Activated CD8-positive, alpha-beta T cell treated with anti-CD3 and anti-CD28 coated beads, Interleukin-2, amount 10 ng/mL, durations not matched to agents 7 days and 5 days (primary cell): ENCODE data around the gene PPP4R3C. TPM values are rescaled to one million over a fixed set of nuclear protein-coding genes. Genes with fewer than 3 reads are reported as not detected.

Experiments
- ATAC-seq: fragments of 150-1000 bp; cut with Tn5 transposase; one replicate; pipeline ENCODE4 v1.10.0; 2021; ENCODE audit warnings: moderate library complexity
- CTCF ChIA-PET: fragments of 350-600 bp; sonication (Branson Sonifier 250); formaldehyde crosslinking; loops from one replicate; lab custom pipeline; 2021; ENCODE audit warnings: antibody characterized with exemption; lab: Charles Lee
- POLR2A ChIA-PET: fragments of 350-600 bp; sonication (Branson Sonifier 250); formaldehyde crosslinking; loops from one replicate; lab custom pipeline; 2021; ENCODE audit warnings: antibody characterized with exemption; lab: Charles Lee
- DNase-seq: peaks from one replicate; pipeline ENCODE4 v3.0.0-alpha.2; 2020
- H3K27ac Mint-ChIP-seq: one replicate; pipeline ENCODE4 v1.8.0; 2021; ENCODE audit warnings: mild to moderate bottlenecking, mixed read lengths
- H3K27me3 Mint-ChIP-seq: one replicate; pipeline ENCODE4 v1.8.0; 2021; ENCODE audit warnings: low read depth, mixed read lengths
- H3K36me3 Mint-ChIP-seq: one replicate; pipeline ENCODE4 v1.8.0; 2021; ENCODE audit warnings: low read depth, mixed read lengths
- H3K4me1 Mint-ChIP-seq: one replicate; pipeline ENCODE4 v1.8.0; 2021; ENCODE audit warnings: low read depth, mixed read lengths
- H3K4me3 Mint-ChIP-seq: one replicate; pipeline ENCODE4 v1.8.0; 2021; ENCODE audit warnings: mild to moderate bottlenecking, mixed read lengths
- H3K9me3 Mint-ChIP-seq: one replicate; pipeline ENCODE4 v1.8.0; 2022; ENCODE audit warnings: mixed read lengths; ENCODE audit not compliant: insufficient read depth
- total RNA-seq, 2 experiments: library from RNA; stranded (reverse); gene quantifications; one replicate each; pipeline ENCODE4 v1.2.3, GENCODE V29; 2021

The PPP4R3C gene
- total RNA-seq, 2 experiments from 2014 or later = not detected

DNA sequence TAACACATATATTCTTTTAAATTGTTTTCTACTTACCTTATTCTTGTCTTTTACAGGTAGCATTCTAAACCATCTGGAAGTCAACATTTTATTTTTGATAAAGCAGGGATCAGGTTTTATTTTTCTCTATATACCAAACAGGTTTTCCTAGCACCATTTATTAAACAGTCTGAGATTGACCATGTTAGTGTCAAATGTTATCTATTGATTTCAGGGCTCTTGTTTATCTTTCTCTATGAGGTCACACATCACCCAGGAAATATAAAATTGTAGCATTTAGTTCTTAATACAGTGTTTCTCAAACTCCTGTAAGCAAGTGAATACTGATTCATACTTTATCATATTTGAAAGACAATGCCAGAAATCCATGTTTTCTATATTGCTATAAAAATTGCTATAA lies 28.1 kb downstream of the PPP4R3C start:
- no peak overlapping the region for H3K27ac Mint-ChIP-seq
- no peaks in the 10 kb centered on the region for H3K36me3 Mint-ChIP-seq
- no peak overlapping the region for H3K4me3 Mint-ChIP-seq
- ATAC-seq (no peak), DNase-seq (no peak)
- H3K27me3 Mint-ChIP-seq = no peaks in the 10 kb centered on the region
- H3K4me1 Mint-ChIP-seq = no peaks in the 10 kb centered on the region
- POLR2A ChIA-PET = no interaction called here
- H3K9me3 Mint-ChIP-seq = peaks cover 3% of the 10 kb centered on the region
- CTCF ChIA-PET = no interaction called here

Other genes with a start within 250 kb of the PPP4R3C start
- gene DCAF8L2, start 127.0 kb upstream of the PPP4R3C start, total RNA-seq = not detected